HEK293 (cell line): ENCODE data around the gene HERC3.

ENCODE experiments used
- CTCF ChIA-PET: fragments of 350-600 bp; formaldehyde crosslinking; extraction: SDS; loops from one replicate; lab custom pipeline; 2021; ENCODE audit warnings: antibody characterized with exemption; lab: Yijun Ruan, JAX
- POLR2A ChIA-PET: fragments of 300-600 bp; formaldehyde crosslinking; extraction: SDS; loops from one replicate; lab custom pipeline; 2020; ENCODE audit warnings: antibody characterized with exemption, inconsistent platforms; lab: Yijun Ruan, JAX
- H3K27ac ChIP-seq: fragments of 200-500 bp; sonication (Bioruptor generic); 2 replicates; pipeline ENCODE4 v1.5.1; 2014; ENCODE audit warnings: low read depth, low read length, control low read depth, inconsistent platforms; ENCODE audit errors: extremely low read depth
- H3K36me3 ChIP-seq, 2 experiments: fragments of 200-500 bp in 1 of 2; sonication (Bioruptor generic) in 1 of 2; 1 replicate in 1 of 2; 2 replicates in 1 of 2; pipeline ENCODE4 v1.5.1; 2014 to 2017; ENCODE audit warnings: inconsistent platforms in 2 of 2, low read length in 2 of 2; ENCODE audit not compliant: control insufficient read depth in 2 of 2, insufficient read depth in 1 of 2
- H3K4me1 ChIP-seq: fragments of 200-500 bp; sonication (Bioruptor generic); 2 replicates; pipeline ENCODE4 v1.5.1; 2014; ENCODE audit warnings: mild to moderate bottlenecking, low read length, inconsistent platforms; ENCODE audit not compliant: control insufficient read depth, insufficient read depth
- H3K4me3 ChIP-seq: 2 replicates; pipeline ENCODE4 v1.5.1; 2011; ENCODE audit warnings: low read depth, mild to moderate bottlenecking, control low read depth, low read length, moderate library complexity
- H3K9me3 ChIP-seq: fragments of 200-500 bp; sonication (Bioruptor generic); 2 replicates; pipeline ENCODE4 v1.5.1; 2014; ENCODE audit warnings: low read depth, low read length, inconsistent platforms; ENCODE audit not compliant: control insufficient read depth, insufficient read depth
- GLIS2 ChIP-seq: fragments of 450-650 bp; formaldehyde crosslinking; IDR thresholded peaks from 2 replicates; pipeline ENCODE4 v1.5.1; 2016; ENCODE audit warnings: missing biosample characterization, missing genetic modification characterization
- MEIS1 ChIP-seq: sonication (generic); formaldehyde crosslinking; IDR thresholded peaks from 2 replicates; pipeline ENCODE4 v1.8.1; 2022; ENCODE audit warnings: missing genetic modification reagents, mild to moderate bottlenecking, borderline replicate concordance
- OSR2 ChIP-seq: fragments of 450-650 bp; formaldehyde crosslinking; IDR thresholded peaks from 2 replicates; pipeline ENCODE4 v1.5.1; 2016; ENCODE audit warnings: missing biosample characterization, missing genetic modification characterization
- SCRT1 ChIP-seq: fragments of 450-650 bp; formaldehyde crosslinking; IDR thresholded peaks from 2 replicates; pipeline ENCODE4 v1.5.1; 2016; ENCODE audit warnings: missing biosample characterization, missing genetic modification characterization, borderline replicate concordance
- WT1 ChIP-seq: fragments of 450-650 bp; formaldehyde crosslinking; IDR thresholded peaks from 2 replicates; pipeline ENCODE4 v1.5.1; 2016; ENCODE audit warnings: missing biosample characterization, missing genetic modification characterization
- ZBTB49 ChIP-seq: fragments of 450-650 bp; formaldehyde crosslinking; IDR thresholded peaks from 2 replicates; pipeline ENCODE4 v1.5.1; 2016; ENCODE audit warnings: missing biosample characterization, missing genetic modification characterization, low read depth
- ZNF157 ChIP-seq: fragments of 450-650 bp; formaldehyde crosslinking; IDR thresholded peaks from 2 replicates; pipeline ENCODE4 v1.5.1; 2016; ENCODE audit warnings: missing biosample characterization, missing genetic modification characterization
- ZNF169 ChIP-seq: fragments of 450-650 bp; formaldehyde crosslinking; IDR thresholded peaks from 2 replicates; pipeline ENCODE4 v1.5.1; 2016; ENCODE audit warnings: missing biosample characterization, missing genetic modification characterization
- ZNF184 ChIP-seq: fragments of 450-650 bp; IDR thresholded peaks from 2 replicates; pipeline ENCODE4 v1.5.1; 2018; ENCODE audit warnings: missing biosample characterization, mild to moderate bottlenecking, missing genetic modification characterization
- ZNF19 ChIP-seq: fragments of 450-650 bp; formaldehyde crosslinking; IDR thresholded peaks from 2 replicates; pipeline ENCODE4; 2016; ENCODE audit warnings: missing biosample characterization, missing genetic modification characterization, low read depth
- ZNF202 ChIP-seq: fragments of 450-650 bp; formaldehyde crosslinking; IDR thresholded peaks from 2 replicates; pipeline ENCODE4 v1.5.1; 2016; ENCODE audit warnings: missing biosample characterization, missing genetic modification characterization, borderline replicate concordance
- ZNF211 ChIP-seq: fragments of 450-650 bp; formaldehyde crosslinking; IDR thresholded peaks from 2 replicates; pipeline ENCODE4 v1.5.1; 2016; ENCODE audit warnings: low read depth, missing biosample characterization, missing genetic modification characterization
- ZNF223 ChIP-seq: fragments of 450-650 bp; formaldehyde crosslinking; IDR thresholded peaks from 2 replicates; pipeline ENCODE4 v1.5.1; 2016; ENCODE audit warnings: missing biosample characterization, missing genetic modification characterization
- ZNF239 ChIP-seq: fragments of 450-650 bp; formaldehyde crosslinking; IDR thresholded peaks from 2 replicates; pipeline ENCODE4 v1.5.1; 2016; ENCODE audit warnings: missing biosample characterization, missing genetic modification characterization
- ZNF302 ChIP-seq: fragments of 450-650 bp; formaldehyde crosslinking; IDR thresholded peaks from 2 replicates; pipeline ENCODE4 v1.5.1; 2016; ENCODE audit warnings: missing biosample characterization, missing genetic modification characterization, low read depth
- ZNF404 ChIP-seq: fragments of 450-650 bp; formaldehyde crosslinking; IDR thresholded peaks from 2 replicates; pipeline ENCODE4 v1.5.1; 2017; ENCODE audit warnings: missing biosample characterization, missing genetic modification characterization
- ZNF449 ChIP-seq: fragments of 450-650 bp; formaldehyde crosslinking; IDR thresholded peaks from 2 replicates; pipeline ENCODE4 v1.5.1; 2017; ENCODE audit warnings: missing biosample characterization, mild to moderate bottlenecking, missing genetic modification characterization, moderate library complexity
- ZNF529 ChIP-seq: fragments of 450-650 bp; formaldehyde crosslinking; IDR thresholded peaks from 2 replicates; pipeline ENCODE4 v1.5.1; 2017; ENCODE audit warnings: missing genetic modification characterization, missing biosample characterization; ENCODE audit not compliant: insufficient replicate concordance
- ZNF548 ChIP-seq: fragments of 450-650 bp; formaldehyde crosslinking; IDR thresholded peaks from 2 replicates; pipeline ENCODE4 v1.5.1; 2016; ENCODE audit warnings: missing biosample characterization, missing genetic modification characterization
- ZNF561 ChIP-seq: fragments of 450-650 bp; IDR thresholded peaks from 2 replicates; pipeline ENCODE4 v1.5.1; 2018; ENCODE audit warnings: missing biosample characterization, missing genetic modification characterization, borderline replicate concordance
- ZNF571 ChIP-seq: fragments of 450-650 bp; formaldehyde crosslinking; IDR thresholded peaks from 2 replicates; pipeline ENCODE4 v1.5.0; 2017; ENCODE audit warnings: missing biosample characterization, missing genetic modification characterization
- ZNF585B ChIP-seq: fragments of 450-650 bp; formaldehyde crosslinking; IDR thresholded peaks from 2 replicates; pipeline ENCODE4 v1.5.1; 2016; ENCODE audit warnings: missing biosample characterization, missing genetic modification characterization
- ZNF626 ChIP-seq: fragments of 450-650 bp; sonication (Bioruptor Pico); formaldehyde crosslinking; IDR thresholded peaks from 2 replicates; pipeline ENCODE4 v1.5.1; 2018; ENCODE audit warnings: missing biosample characterization, missing genetic modification characterization, inconsistent platforms
- ZNF658 ChIP-seq: fragments of 450-650 bp; formaldehyde crosslinking; IDR thresholded peaks from 2 replicates; pipeline ENCODE4; 2016; ENCODE audit warnings: missing biosample characterization, missing genetic modification characterization
- ZNF701 ChIP-seq: fragments of 450-650 bp; formaldehyde crosslinking; IDR thresholded peaks from 2 replicates; pipeline ENCODE4 v1.5.1; 2016; ENCODE audit warnings: missing biosample characterization, missing genetic modification characterization
- ZNF791 ChIP-seq: fragments of 450-650 bp; formaldehyde crosslinking; IDR thresholded peaks from 2 replicates; pipeline ENCODE4 v1.5.1; 2016; ENCODE audit warnings: missing biosample characterization, missing genetic modification characterization

HERC3 gene

GRCh38 chr4:88737307-88737941 is 145.1 kb downstream of the HERC3 start:
- TF ChIP-seq ZNF791 (tag by site-specific recombination) (no peak), WT1 (tag by site-specific recombination) (peak; percentile 56; the same call in 1 of the 2 replicates), ZNF223 (tag by site-specific recombination) (no peak)
- Histone ChIP-seq H3K27ac (no peak overlapping the region), H3K4me1 (no peaks in the 10 kb centered on the region), H3K36me3 (peaks cover 0 to 31% of the 10 kb centered on the region in 2 experiments; a peak in 1 of 3 replicates), H3K9me3 (no peaks in the 10 kb centered on the region), H3K4me3 (no peak overlapping the region)
- ChIA-PET POLR2A (no interaction called here), CTCF (interaction anchor here (0.7 to 1.2 kb wide), 2 partner anchors 8 to 48 kb away, joined by 3 read pairs; no protein-coding TSS in a partner anchor)

- TF ChIP-seq ZNF561 (tag by site-specific recombination), result no peak
- TF ChIP-seq ZNF701 (tag by site-specific recombination), result no peak
- no peak for TF ChIP-seq ZNF157 (tag by site-specific recombination)
- no peak for TF ChIP-seq MEIS1 (CRISPR knock-in tag)
- no peak for TF ChIP-seq ZNF529
- TF ChIP-seq SCRT1, result no peak
- TF ChIP-seq ZNF302, result no peak
- no peak for TF ChIP-seq ZBTB49 (tag by site-specific recombination)
- TF ChIP-seq ZNF184 (tag by site-specific recombination), result no peak
- TF ChIP-seq ZNF404 (tag by site-specific recombination), result no peak
- TF ChIP-seq GLIS2 (tag by site-specific recombination), result no peak
- no peak for TF ChIP-seq OSR2 (tag by site-specific recombination)
- TF ChIP-seq ZNF626, result no peak
- no peak for TF ChIP-seq ZNF239 (tag by site-specific recombination)
- TF ChIP-seq ZNF202 (tag by site-specific recombination), result no peak
- no peak for TF ChIP-seq ZNF585B (tag by site-specific recombination)
- no peak for TF ChIP-seq ZNF169 (tag by site-specific recombination)
- TF ChIP-seq ZNF548 (tag by site-specific recombination), result no peak
- Histone ChIP-seq H3K4me1 (no peaks in the 10 kb centered on the region), H3K4me3 (no peak overlapping the region), H3K36me3 (peaks cover 0 to 31% of the 10 kb centered on the region in 2 experiments; a peak in 1 of 3 replicates), H3K27ac (no peak overlapping the region), H3K9me3 (no peaks in the 10 kb centered on the region)
- ChIA-PET CTCF (interaction anchor here (1.0 kb wide), 1 partner anchor 17 kb away, joined by 3 read pairs; no protein-coding TSS in a partner anchor), POLR2A (no interaction called here)
Measured at GRCh38 chr4:88738180-88738579, 145.9 kb downstream of the HERC3 start.

- Histone ChIP-seq H3K27ac (no peak overlapping the region), H3K36me3 (peaks cover 0 to 41% of the 10 kb centered on the region in 2 experiments; a peak in 1 of 3 replicates), H3K9me3 (no peaks in the 10 kb centered on the region), H3K4me1 (no peaks in the 10 kb centered on the region), H3K4me3 (no peak overlapping the region)
- TF ChIP-seq ZNF211 (tag by site-specific recombination) (no peak), ZNF571 (tag by site-specific recombination) (no peak), ZNF19 (tag by site-specific recombination) (no peak), ZNF658 (tag by site-specific recombination) (no peak), ZNF449 (tag by site-specific recombination) (no peak)
- ChIA-PET POLR2A (no interaction called here), CTCF (no interaction called here)
Measured at GRCh38 chr4:88742561-88742960, 150.3 kb downstream of the HERC3 start.
